Measurements from ENCODE around the gene HOXD9. TPM values are rescaled to one million over a fixed set of nuclear protein-coding genes. Genes with fewer than 3 reads are reported as not detected.

HOXD9 gene
- total RNA-seq, 4 donors from 2014 or later, result 0.83 to 3.9 (median 2.3) TPM

GRCh38 chr2:176120364-176121189, 1.9 kb upstream of the HOXD9 start:
- no peak overlapping the region for H3K4me3 ChIP-seq (replicated peaks in 1 of 3)
- WGBS, 2 donors, result 16 to 25% methylated on average over 13 of the region's 13 CpGs
- peaks cover 0 to 15% of the 10 kb centered on the region in 2 donors for H3K4me1 ChIP-seq
- H3K27ac ChIP-seq, result no peak overlapping the region
- intact Hi-C loops (cut with DNase I), result loop anchor here (10.0 kb wide), 1 partner anchor 1024 kb away; no protein-coding TSS in a partner anchor
- H3K27me3 ChIP-seq, result peaks cover 70% of the 10 kb centered on the region
- no peaks in the 10 kb centered on the region for H3K36me3 ChIP-seq
- no peak for DNase-seq
- no peaks in the 10 kb centered on the region for H3K9me3 ChIP-seq
- no peak for TF ChIP-seq CTCF (IDR thresholded peaks at IDR 0.05)
- no peak for TF ChIP-seq POLR2A (IDR thresholded peaks at IDR 0.05)

GRCh38 chr2:176121190-176122051, 1.1 kb upstream of the HOXD9 start:
- Histone ChIP-seq H3K27me3 (peaks cover 75% of the 10 kb centered on the region), H3K4me1 (peaks cover 0 to 15% of the 10 kb centered on the region in 2 donors), H3K9me3 (no peaks in the 10 kb centered on the region), H3K4me3 (replicated peaks in 1 of 3) (peak overlapping the region in 1 of 3 donors; percentile 28), H3K27ac (peak overlapping the region in 1 of 3 donors; percentile 11), H3K36me3 (no peaks in the 10 kb centered on the region)
- WGBS, 2 donors, result 8 to 13% methylated on average over 25 to 30 of the region's 53 CpGs
- DNase-seq, result no peak
- intact Hi-C loops (cut with DNase I), result loop anchor here (10.0 kb wide), 1 partner anchor 1023 kb away; no protein-coding TSS in a partner anchor
- TF ChIP-seq POLR2A (IDR thresholded peaks at IDR 0.05), result no peak
- no peak for TF ChIP-seq CTCF (IDR thresholded peaks at IDR 0.05)

- intact Hi-C loops (cut with DNase I), result loop anchor here (10.0 kb wide), 1 partner anchor 1023 kb away; no protein-coding TSS in a partner anchor
Measured at GRCh38 chr2:176122052-176122682, 352 bp upstream of the HOXD9 start.

More at GRCh38 chr2:176122052-176122682, 352 bp upstream of the HOXD9 start:
- WGBS, 2 donors, result 5 to 6% methylated on average over 12 to 20 of the region's 47 CpGs
- no peaks in the 10 kb centered on the region for H3K36me3 ChIP-seq
- peaks cover 0 to 15% of the 10 kb centered on the region in 2 donors for H3K4me1 ChIP-seq
- DNase-seq, result no peak
- peak overlapping the region in 1 of 3 donors; percentile 51 for H3K27ac ChIP-seq
- no peaks in the 10 kb centered on the region for H3K9me3 ChIP-seq
- peak overlapping the region in 1 of 3 donors; percentile 28 for H3K4me3 ChIP-seq (replicated peaks in 1 of 3)
- H3K27me3 ChIP-seq, result peaks cover 75% of the 10 kb centered on the region
- TF ChIP-seq POLR2A (IDR thresholded peaks at IDR 0.05) (no peak), CTCF (IDR thresholded peaks at IDR 0.05) (no peak)
